GM18909 (cell line): Measurements from ENCODE around the gene URGCP.
A peak's percentile ranks its signal among the peaks of the same experiment; 100 is the strongest.

Source experiments
- ATAC-seq: cut with Tn5 transposase; IDR thresholded peaks from one replicate; pipeline ENCODE4 v1.9.1; 2021; ENCODE audit warnings: mild to moderate bottlenecking; ENCODE audit not compliant: unreplicated experiment, poor library complexity

The URGCP gene

GRCh38 chr7:43906331-43907010 is at the start of gene URGCP:
URGCP (minus strand) TSS chr7:43906596; CDS start chr7:43906575, 21 bp downstream.
- peak; percentile 77 for ATAC-seq

GRCh38 chr7:43956027-43956426 is 49.6 kb upstream of the URGCP start:
- ATAC-seq = no peak

- peak; percentile 76 for ATAC-seq
Measured at GRCh38 chr7:43954524-43955228, 48.3 kb upstream of the URGCP start.

- ATAC-seq = no peak
Measured at GRCh38 chr7:43953071-43953470, 46.7 kb upstream of the URGCP start.

GRCh38 chr7:43952028-43952427 is 45.6 kb upstream of the URGCP start:
- ATAC-seq = no peak

GRCh38 chr7:43944286-43944685 is 37.9 kb upstream of the URGCP start:
- no peak for ATAC-seq

- ATAC-seq = no peak
Measured at GRCh38 chr7:43943417-43944187, 37.2 kb upstream of the URGCP start.

DNA sequence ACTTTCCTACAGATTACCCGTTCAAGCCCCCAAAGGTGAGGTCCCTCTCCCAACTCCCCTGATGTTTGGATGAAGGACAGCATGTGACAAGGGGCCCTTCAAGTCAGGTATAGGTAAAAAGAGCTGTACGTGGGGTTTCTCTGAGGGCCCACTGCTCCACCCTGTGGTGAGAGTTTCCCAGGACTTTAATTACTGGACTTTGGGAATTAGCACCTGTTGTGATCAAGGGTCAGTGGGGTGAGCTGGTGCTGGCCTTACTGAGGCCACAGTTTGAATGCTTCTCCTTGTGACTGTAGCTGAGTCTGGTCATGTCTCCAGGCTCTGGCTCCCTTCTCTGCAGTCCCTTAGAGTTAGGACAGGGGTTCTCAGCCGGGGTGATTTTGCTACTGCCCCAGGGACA is 36.6 kb upstream of the URGCP start:
- no peak for ATAC-seq

DNA sequence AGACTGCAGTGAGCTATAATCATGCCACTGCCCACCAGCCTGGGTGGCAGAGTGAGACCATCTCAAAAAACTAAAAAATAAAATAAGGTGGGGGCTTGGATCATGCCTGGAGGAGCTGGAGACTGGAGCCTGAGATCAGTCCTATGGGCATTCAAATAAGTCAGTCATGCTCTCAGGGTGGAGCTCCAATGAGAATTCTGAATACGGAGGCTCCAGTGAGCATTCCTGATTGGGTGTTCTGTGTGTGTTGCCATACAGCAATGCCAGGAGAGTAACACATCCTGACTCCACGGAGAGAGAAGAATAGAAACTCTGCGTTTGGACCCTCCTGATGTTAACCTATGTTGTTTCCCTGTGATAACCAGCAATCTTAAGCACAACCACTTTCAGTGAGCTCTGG is 35.9 kb upstream of the URGCP start:
- no peak for ATAC-seq

DNA sequence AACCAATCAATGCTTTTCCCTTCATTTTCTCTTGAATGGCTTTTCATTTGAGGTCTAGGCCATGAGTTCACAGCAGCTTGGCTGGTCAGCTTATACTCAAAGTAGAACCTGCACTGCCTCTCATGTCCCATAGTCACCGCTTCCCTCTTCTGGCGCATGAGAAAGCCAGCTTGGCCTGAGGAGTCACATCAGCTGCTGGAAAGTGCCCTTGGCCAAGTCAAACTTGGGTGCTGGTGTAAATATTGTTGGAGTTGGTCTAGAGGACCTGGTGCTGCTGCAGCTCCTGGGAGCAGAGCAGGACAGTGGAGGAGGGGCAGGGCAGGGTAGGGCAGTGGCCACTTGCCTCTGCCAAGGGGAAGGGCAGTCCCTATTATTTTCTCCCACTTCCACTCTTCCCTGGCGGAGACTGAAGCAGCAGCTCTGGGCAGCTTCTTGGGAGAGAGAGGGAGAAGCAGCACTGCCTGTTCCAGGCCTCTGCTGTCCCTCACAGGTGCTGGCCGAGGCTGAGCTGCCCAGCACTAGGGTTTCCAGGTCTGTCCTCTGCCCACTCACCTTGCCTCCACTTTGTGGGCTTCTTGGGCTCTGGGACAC is 32.6 kb upstream of the URGCP start:
- ATAC-seq = no peak

DNA sequence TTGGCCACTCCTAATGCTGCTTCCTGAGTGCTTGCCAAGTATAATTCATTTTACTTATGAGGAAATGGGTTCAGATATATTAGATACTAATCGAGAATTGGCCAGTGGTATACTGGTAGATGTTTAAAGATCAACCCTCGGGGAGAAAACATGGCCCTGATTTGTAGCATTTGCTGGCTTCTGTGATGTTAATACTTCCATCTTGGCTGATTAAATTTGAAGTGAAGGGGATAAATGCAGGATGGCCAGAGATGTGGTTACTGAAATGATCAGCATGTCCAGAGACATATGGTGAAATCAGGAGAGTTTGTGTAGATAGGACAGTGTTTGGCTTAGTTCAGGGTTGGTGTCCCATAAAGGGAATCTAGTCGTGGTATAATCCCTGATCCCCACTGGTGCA is 31.0 kb upstream of the URGCP start:
- no peak for ATAC-seq

- ATAC-seq = no peak
Measured at GRCh38 chr7:43933902-43934560, 27.6 kb upstream of the URGCP start.

DNA sequence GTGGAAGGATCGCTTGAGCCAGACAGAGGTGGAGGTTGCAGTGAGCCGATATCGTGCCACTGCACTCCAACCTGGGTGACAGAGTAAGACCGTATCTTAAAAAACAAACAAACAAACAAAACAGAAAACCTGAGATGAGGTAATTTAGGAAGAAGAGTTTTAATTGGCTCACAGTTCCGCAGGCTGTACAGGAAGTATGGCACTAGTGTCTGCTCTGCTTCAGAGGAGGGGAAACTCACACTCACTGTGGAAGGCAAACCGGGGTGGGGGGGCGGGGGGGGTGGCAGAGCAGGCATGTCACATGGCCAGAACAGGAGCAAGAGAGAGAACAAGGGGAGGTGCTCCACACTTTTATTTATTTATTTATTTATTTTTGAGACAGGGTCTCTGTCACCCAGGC is 24.9 kb upstream of the URGCP start:
- ATAC-seq = no peak

GRCh38 chr7:43929529-43930457 is 23.4 kb upstream of the URGCP start:
- ATAC-seq = no peak

DNA sequence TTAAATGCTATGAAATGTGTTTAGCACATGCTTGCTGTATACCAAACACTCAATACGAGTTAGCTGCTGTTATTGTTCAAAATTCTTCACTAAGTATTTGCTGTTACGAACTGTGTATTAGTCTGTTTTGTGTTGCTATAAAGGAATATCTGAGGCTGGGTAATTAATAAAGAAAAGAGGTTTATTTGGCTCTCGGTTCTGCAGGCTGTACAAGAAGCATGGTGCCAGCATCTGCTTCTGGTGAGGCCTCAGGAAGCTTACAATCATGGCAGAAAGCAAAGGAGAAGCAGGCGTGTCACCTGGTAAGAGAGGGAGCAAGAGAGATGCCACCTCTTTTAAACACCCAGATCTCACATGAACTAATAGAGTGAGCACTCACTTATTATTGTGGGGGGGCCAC is 21.4 kb upstream of the URGCP start:
- ATAC-seq = no peak

DNA sequence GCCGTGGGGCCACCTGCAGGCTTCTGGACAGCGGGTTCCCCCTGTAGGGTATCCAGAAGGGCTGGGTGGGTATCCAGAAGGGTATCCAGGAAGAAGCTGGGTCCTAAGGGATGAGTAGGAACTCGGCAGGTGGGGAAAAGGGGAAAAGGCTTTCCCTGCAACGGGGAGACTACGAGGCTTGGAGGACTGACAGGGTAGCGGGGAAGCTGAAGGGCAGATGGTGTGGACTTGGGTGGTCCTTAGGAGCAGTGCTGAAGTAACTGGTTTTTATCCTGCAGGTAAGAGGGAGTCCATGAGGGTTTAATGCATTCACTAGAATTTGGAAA is 20.4 kb upstream of the URGCP start:
- peak; percentile 19 for ATAC-seq

GRCh38 chr7:43925984-43926797 is 19.8 kb upstream of the URGCP start, which contains the start of gene UBE2D4:
UBE2D4 (plus strand) TSS chr7:43926436; CDS start chr7:43926533, 97 bp downstream.
- peak; percentile 91 for ATAC-seq

DNA sequence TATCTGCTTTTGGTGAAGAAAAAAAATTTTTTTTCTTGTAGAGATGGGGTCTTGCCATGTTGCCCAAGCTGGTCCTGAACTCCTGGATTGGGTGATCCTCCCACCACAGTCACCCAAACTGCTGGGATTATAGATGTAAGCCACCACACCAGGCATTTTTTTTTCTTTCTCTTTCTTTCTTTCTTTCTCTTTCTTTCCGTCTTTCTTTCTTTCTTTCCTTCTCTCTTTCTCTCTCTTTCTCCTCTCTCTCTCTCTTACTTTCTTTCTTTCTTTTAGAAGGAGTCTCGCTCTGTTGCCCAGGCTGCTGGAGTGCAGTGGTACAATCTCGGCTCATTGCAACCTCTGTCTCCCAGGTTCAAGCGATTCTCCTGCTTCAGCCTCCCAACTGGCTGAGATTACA is 16.3 kb upstream of the URGCP start:
- no peak for ATAC-seq

GRCh38 chr7:43921423-43921822 is 15.0 kb upstream of the URGCP start:
- ATAC-seq = no peak
